ENCODE data around the gene JAKMIP3.

DNA sequence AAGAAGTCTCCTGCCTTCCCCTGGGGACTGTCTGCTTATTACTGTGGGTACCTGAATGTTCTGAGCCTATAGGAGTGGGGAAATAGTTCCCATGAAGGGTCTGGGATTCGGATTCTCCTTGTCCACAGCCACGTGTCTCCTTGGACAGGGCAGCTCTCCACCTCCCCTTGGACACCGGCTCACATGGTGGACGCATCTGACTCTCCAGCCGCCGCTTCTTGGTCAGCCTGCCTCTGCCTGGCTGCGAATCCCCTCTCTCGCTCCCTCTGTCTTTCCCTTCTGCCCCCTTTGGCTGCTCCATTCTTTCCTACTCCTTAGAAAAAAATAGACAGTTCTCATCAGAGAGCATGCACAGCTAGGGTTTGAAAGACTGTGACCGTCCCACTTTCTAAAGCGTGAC, 46.9 kb downstream of the JAKMIP3 start:
- TF ChIP-seq, protein P1, sequence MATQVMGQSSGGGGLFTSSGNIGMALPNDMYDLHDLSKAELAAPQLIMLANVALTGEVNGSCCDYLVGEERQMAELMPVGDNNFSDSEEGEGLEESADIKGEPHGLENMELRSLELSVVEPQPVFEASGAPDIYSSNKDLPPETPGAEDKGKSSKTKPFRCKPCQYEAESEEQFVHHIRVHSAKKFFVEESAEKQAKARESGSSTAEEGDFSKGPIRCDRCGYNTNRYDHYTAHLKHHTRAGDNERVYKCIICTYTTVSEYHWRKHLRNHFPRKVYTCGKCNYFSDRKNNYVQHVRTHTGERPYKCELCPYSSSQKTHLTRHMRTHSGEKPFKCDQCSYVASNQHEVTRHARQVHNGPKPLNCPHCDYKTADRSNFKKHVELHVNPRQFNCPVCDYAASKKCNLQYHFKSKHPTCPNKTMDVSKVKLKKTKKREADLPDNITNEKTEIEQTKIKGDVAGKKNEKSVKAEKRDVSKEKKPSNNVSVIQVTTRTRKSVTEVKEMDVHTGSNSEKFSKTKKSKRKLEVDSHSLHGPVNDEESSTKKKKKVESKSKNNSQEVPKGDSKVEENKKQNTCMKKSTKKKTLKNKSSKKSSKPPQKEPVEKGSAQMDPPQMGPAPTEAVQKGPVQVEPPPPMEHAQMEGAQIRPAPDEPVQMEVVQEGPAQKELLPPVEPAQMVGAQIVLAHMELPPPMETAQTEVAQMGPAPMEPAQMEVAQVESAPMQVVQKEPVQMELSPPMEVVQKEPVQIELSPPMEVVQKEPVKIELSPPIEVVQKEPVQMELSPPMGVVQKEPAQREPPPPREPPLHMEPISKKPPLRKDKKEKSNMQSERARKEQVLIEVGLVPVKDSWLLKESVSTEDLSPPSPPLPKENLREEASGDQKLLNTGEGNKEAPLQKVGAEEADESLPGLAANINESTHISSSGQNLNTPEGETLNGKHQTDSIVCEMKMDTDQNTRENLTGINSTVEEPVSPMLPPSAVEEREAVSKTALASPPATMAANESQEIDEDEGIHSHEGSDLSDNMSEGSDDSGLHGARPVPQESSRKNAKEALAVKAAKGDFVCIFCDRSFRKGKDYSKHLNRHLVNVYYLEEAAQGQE (IDR thresholded peaks at IDR 0.05; ENCODE audit: insufficient read depth in 1 of 2, low read depth in 2 of 2, low read length in 2 of 2), result no peak
- TF ChIP-seq POLR2AphosphoS5 (IDR thresholded peaks at IDR 0.05; ENCODE audit: low read depth, low read length), result no peak
